Thyroid gland (tissue), 4 donors: Measurements from ENCODE around the gene PLCG1. TPM values are rescaled to one million over a fixed set of nuclear protein-coding genes. Genes with fewer than 3 reads are reported as not detected.
A peak's percentile ranks its signal among the peaks of the same experiment; 100 is the strongest.

Experiments used
- DNase-seq, 2 donors: peaks; one replicate each; pipeline ENCODE4 v3.0.0-alpha.2; 2019
- H3K27ac ChIP-seq, 3 donors: fragments of 200-600 bp; sonication (generic); 1 replicate in 2 of 3; 2 replicates in 1 of 3; pipeline ENCODE4 v1.5.1; 2016 to 2019; ENCODE audit warnings: mild to moderate bottlenecking in 1 of 3, moderate library complexity in 1 of 3
- H3K27me3 ChIP-seq: fragments of 200-600 bp; sonication (generic); one replicate; pipeline ENCODE4 v1.5.1; 2019
- H3K36me3 ChIP-seq, 2 donors: fragments of 200-600 bp; sonication (generic); one replicate each; pipeline ENCODE4 v1.5.1; 2016 to 2019
- H3K4me1 ChIP-seq, 2 donors: fragments of 200-600 bp; sonication (generic); one replicate each; pipeline ENCODE4 v1.5.1; 2017 to 2019
- H3K4me3 ChIP-seq, 3 donors: fragments of 200-600 bp; sonication (generic); replicated peaks in 1 of 3; 1 replicate in 2 of 3; 2 replicates in 1 of 3; pipeline ENCODE4 v1.5.1; 2016; ENCODE audit warnings: mild to moderate bottlenecking in 1 of 3
- H3K9me3 ChIP-seq: fragments of 200-600 bp; sonication (generic); one replicate; pipeline ENCODE4 v1.5.1; 2017
- POLR2A ChIP-seq, 2 donors: fragments of 450-650 bp; IDR thresholded peaks; one replicate each; pipeline ENCODE4 v1.6.1; 2017; ENCODE audit warnings: antibody characterized with exemption in 2 of 2, mild to moderate bottlenecking in 2 of 2, moderate library complexity in 1 of 2
- WGBS, 2 donors: methylation state at CpG; one replicate each; pipeline ENCODE4 v1.1.5; 2017; 5-methylcytosine and 5-hydroxymethylcytosine counted together
- intact Hi-C: fragments of 100-400 bp; cut with DNase I; formaldehyde crosslinking; loops from one replicate; pipeline ENCODE4 v1.15.1; 2023
- microRNA-seq: library from miRNA; unstranded; fragments of <30 nt; microRNA quantifications from one replicate; pipeline ENCODE4, GENCODE V29; 2016
- small RNA-seq: library from RNA; depleted of rRNA; stranded (forward); fragments of <200 nt; gene quantifications from one replicate; pipeline ENCODE3, GENCODE V24; 2016
- total RNA-seq, 4 donors: library from RNA; depleted of rRNA; stranded (reverse); fragments of >200 nt; gene quantifications; one replicate each; pipeline ENCODE4 v1.2.3, GENCODE V29; 2016
- TF ChIP-seq, protein P1 (sequence below), 6 experiments: fragments of 200-600 bp in 3 of 6; fragments of 450-650 bp in 3 of 6; sonication (generic) in 3 of 6; IDR thresholded peaks; one replicate each; pipeline ENCODE4 v1.5.1; 2016 to 2019; ENCODE audit warnings: antibody characterized with exemption in 6 of 6, mild to moderate bottlenecking in 2 of 6, inconsistent platforms in 1 of 6, moderate library complexity in 1 of 6

PLCG1 gene
- total RNA-seq, 4 donors from 2014 or later, result 146 to 252 (median 164) TPM

- Histone ChIP-seq H3K4me3 (no peak overlapping the region), H3K27me3 (no peaks in the 10 kb centered on the region), H3K9me3 (no peaks in the 10 kb centered on the region), H3K4me1 (peaks cover 21 to 27% of the 10 kb centered on the region in 2 donors), H3K36me3 (no peaks in the 10 kb centered on the region), H3K27ac (peak overlapping the region; percentile 61 to 93 (median 83))
- DNase-seq, result no peak
- TF ChIP-seq, protein P1, sequence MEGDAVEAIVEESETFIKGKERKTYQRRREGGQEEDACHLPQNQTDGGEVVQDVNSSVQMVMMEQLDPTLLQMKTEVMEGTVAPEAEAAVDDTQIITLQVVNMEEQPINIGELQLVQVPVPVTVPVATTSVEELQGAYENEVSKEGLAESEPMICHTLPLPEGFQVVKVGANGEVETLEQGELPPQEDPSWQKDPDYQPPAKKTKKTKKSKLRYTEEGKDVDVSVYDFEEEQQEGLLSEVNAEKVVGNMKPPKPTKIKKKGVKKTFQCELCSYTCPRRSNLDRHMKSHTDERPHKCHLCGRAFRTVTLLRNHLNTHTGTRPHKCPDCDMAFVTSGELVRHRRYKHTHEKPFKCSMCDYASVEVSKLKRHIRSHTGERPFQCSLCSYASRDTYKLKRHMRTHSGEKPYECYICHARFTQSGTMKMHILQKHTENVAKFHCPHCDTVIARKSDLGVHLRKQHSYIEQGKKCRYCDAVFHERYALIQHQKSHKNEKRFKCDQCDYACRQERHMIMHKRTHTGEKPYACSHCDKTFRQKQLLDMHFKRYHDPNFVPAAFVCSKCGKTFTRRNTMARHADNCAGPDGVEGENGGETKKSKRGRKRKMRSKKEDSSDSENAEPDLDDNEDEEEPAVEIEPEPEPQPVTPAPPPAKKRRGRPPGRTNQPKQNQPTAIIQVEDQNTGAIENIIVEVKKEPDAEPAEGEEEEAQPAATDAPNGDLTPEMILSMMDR (IDR thresholded peaks at IDR 0.05), result no peak
- TF ChIP-seq POLR2A (IDR thresholded peaks at IDR 0.05), result no peak
- intact Hi-C loops, result no loop called here
Measured at GRCh38 chr20:41223112-41223511, 85.8 kb downstream of the PLCG1 start.

- Histone ChIP-seq H3K9me3 (no peaks in the 10 kb centered on the region), H3K36me3 (no peaks in the 10 kb centered on the region), H3K27me3 (no peaks in the 10 kb centered on the region), H3K4me1 (peaks cover 21 to 27% of the 10 kb centered on the region in 2 donors), H3K4me3 (no peak overlapping the region), H3K27ac (no peak overlapping the region)
- 94 to 97% methylated on average over 1 of the region's 1 CpG for WGBS, 2 donors
- no peak for TF ChIP-seq POLR2A (IDR thresholded peaks at IDR 0.05)
- TF ChIP-seq, protein P1 (IDR thresholded peaks at IDR 0.05), result no peak
- intact Hi-C loops, result no loop called here
- DNase-seq, result no peak
Measured at GRCh38 chr20:41224281-41224680, 86.9 kb downstream of the PLCG1 start.

GRCh38 chr20:41225091-41225490 lies 87.7 kb downstream of the PLCG1 start:
- intact Hi-C loops, result loop anchor here (5.0 kb wide), 1 partner anchor 48 kb away; no protein-coding TSS in a partner anchor
- Histone ChIP-seq H3K4me1 (peaks cover 21 to 27% of the 10 kb centered on the region in 2 donors), H3K9me3 (no peaks in the 10 kb centered on the region), H3K27ac (no peak overlapping the region), H3K27me3 (no peaks in the 10 kb centered on the region), H3K4me3 (no peak overlapping the region), H3K36me3 (no peaks in the 10 kb centered on the region)
- TF ChIP-seq, protein P1 (IDR thresholded peaks at IDR 0.05), result no peak
- TF ChIP-seq POLR2A (IDR thresholded peaks at IDR 0.05), result no peak
- WGBS, 2 donors, result 82 to 87% methylated on average over 1 of the region's 1 CpG
- no peak for DNase-seq

GRCh38 chr20:41226426-41226825 lies 89.1 kb downstream of the PLCG1 start:
- no peak for DNase-seq
- Histone ChIP-seq H3K9me3 (no peaks in the 10 kb centered on the region), H3K4me1 (peaks cover 22 to 24% of the 10 kb centered on the region in 2 donors), H3K4me3 (no peak overlapping the region), H3K36me3 (no peaks in the 10 kb centered on the region), H3K27me3 (no peaks in the 10 kb centered on the region), H3K27ac (no peak overlapping the region)
- WGBS, 2 donors, result 95 to 100% methylated on average over 1 of the region's 1 CpG
- TF ChIP-seq, protein P1 (IDR thresholded peaks at IDR 0.05), result no peak
- no peak for TF ChIP-seq POLR2A (IDR thresholded peaks at IDR 0.05)
- intact Hi-C loops, result loop anchor here (5.0 kb wide), 1 partner anchor 49 kb away; no protein-coding TSS in a partner anchor

Small RNA genes within 50 kb of the gene (microRNA-seq; reads per million reads assigned to microRNA genes)
- not detected for gene MIR6871

Small RNA genes within 50 kb of the gene (small RNA-seq; reads per million reads assigned to genes)
- gene AL022394.1 (not detected), gene MIR6871 (not detected)

Other genes starting within 250 kb of the PLCG1 start
- gene TOP1, start 108.7 kb upstream of the PLCG1 start, total RNA-seq, result 10 to 100 TPM; 31.3 to 46.3 (median 41.4) TPM
- gene ZHX3, start 180.2 kb downstream of the PLCG1 start, total RNA-seq, result 10 to 100 TPM; 57.8 to 74.8 (median 60.5) TPM
- gene LPIN3, start 203.3 kb downstream of the PLCG1 start, total RNA-seq, result 10 to 100 TPM; 33.5 to 53.5 (median 42.1) TPM
- gene EMILIN3, start 229.3 kb downstream of the PLCG1 start, total RNA-seq, result 1 to 10 TPM in 1 of 4 donors, under 1 TPM in 3; 0.27 to 1.3 (median 0.61) TPM